Omental fat pad (tissue), 4 donors: Measurements from ENCODE around the gene SLC22A5. TPM values are rescaled to one million over a fixed set of nuclear protein-coding genes. Genes with fewer than 3 reads are reported as not detected.

Experiments
- ATAC-seq: fragments of 150-250 bp; one replicate; pipeline ENCODE4 v1.9.1; 2016; ENCODE audit warnings: mild to moderate bottlenecking, moderate library complexity; ENCODE audit not compliant: low FRiP score
- DNase-seq: peaks from one replicate; pipeline ENCODE4 v3.0.0-alpha.2; 2019; ENCODE audit warnings: low spot score
- CTCF ChIP-seq, 3 donors: fragments of 450-650 bp; IDR thresholded peaks; one replicate each; pipeline ENCODE4 v1.5.1; 2016 to 2017; ENCODE audit warnings: antibody characterized with exemption in 3 of 3, mild to moderate bottlenecking in 3 of 3, moderate library complexity in 2 of 3
- total RNA-seq, 4 donors: library from RNA; depleted of rRNA; stranded (reverse); fragments of >200 nt; gene quantifications; one replicate each; pipeline ENCODE4 v1.1.0, GENCODE V29; 2016

Gene SLC22A5
- total RNA-seq, 4 donors from 2014 or later, result 7.6 to 38.7 (median 28.6) TPM

DNA sequence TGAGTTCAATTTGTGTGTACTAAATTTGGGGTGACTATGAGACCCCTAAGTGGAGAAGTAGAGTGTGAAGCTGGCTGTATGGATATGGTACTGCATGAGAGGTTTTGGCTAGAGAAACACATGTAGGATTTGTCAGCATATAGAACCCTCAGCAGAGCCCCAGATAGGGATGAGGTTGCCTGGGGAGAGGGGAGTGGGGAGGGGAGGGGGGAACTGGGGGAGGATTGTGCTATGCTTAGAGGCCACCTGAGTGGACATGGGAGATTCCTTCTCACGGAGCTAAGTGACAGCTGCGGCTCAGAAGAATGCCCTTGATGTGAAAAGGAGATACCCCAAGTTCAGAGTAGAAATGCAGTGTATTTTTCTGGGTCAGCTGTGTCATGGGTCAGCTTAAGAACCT is 11.2 kb downstream of the SLC22A5 start:
- no peak for TF ChIP-seq CTCF (IDR thresholded peaks at IDR 0.05)
- no peak for DNase-seq
- no peak for ATAC-seq

DNA sequence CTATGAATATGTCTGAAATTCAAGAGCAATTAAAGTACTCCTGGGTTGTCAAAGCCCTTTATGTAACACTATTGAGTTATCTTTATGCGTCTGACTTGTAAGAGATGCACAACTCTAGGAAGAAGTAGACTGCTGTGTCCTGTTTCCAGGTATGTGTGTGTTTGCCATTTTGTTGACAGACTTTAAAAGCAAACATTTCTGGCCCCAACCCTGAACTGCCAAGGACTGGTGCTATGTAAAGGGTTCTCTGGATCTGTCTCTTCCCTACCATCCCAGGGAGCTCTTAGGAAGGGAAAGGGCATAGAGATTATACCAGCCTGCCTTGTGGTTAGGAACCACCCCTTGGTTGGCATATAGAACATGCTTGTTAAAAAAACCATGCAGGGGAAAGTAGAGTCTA is 12.1 kb downstream of the SLC22A5 start:
- ATAC-seq, result no peak

DNA sequence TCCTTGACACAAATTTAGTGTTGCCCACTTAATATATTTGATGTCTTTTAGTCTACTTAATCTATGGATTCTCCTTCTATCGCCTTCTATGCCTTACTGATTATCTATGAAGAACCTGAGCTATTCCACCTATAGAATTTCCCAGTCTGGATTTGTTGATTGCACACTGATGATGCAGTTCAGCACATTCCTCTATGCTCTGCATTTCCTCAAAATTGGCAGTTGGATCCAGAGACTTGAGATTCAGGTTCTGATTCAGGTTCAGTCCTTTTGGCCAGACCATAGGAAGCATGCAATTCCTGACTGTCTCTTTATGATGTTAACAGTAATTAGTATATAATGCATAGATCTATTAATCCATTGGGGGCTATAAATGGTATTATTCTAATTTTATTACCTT is 13.8 kb downstream of the SLC22A5 start:
- TF ChIP-seq CTCF (IDR thresholded peaks at IDR 0.05), result no peak
- no peak for DNase-seq
- no peak for ATAC-seq

More for the DNA sequence above, 12.1 kb downstream of the SLC22A5 start:
- TF ChIP-seq CTCF (IDR thresholded peaks at IDR 0.05), result no peak
- DNase-seq, result no peak

DNA sequence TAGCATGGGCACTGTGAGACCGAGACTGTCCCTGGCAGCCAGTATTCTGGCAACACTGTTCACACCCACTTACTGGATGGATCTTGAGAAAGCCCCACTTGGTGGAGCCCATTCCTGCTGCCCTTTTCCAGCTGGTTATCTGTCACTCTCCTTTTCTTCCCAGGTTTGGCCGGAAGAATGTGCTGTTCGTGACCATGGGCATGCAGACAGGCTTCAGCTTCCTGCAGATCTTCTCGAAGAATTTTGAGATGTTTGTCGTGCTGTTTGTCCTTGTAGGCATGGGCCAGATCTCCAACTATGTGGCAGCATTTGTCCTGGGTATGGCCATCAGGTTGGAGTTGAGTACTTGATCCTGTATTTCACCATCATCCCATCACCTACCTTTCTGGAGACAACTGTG is 14.5 kb downstream of the SLC22A5 start:
- TF ChIP-seq CTCF (IDR thresholded peaks at IDR 0.05), result no peak
- ATAC-seq, result no peak
- no peak for DNase-seq

DNA sequence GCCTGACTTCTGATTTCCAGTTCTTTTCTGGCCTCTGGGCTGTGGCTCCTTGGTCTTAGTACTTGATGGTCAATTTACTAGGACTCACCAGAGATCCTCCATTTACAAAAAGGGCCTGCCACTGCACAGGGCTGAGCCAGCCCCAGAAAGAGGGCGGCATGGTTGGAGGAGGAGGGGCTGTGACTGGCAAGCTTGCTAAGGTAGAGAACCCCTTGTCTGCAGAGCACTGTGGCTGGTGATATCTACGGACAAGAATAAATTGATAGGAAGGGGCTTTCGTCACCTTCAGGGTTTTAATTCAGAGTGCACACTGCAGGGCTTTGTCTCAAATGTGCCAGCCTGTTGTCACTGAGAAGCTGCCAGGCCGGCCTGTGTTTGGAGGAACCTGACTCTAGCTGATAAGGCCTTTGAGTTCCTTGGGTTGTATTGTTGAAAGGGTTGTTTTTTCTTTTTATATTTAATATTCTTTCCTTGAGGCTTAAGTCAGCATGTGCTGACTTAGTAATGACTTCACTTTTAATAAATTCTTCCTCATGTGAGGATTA is 15.1 kb downstream of the SLC22A5 start:
- DNase-seq (no peak), ATAC-seq (no peak)
- no peak for TF ChIP-seq CTCF (IDR thresholded peaks at IDR 0.05)

GRCh38 chr5:132385326-132386105 is 16.0 kb downstream of the SLC22A5 start:
- peak in 1 of 3 donors; percentile 54 for TF ChIP-seq CTCF (IDR thresholded peaks at IDR 0.05)
- DNase-seq, result no peak
- no peak for ATAC-seq
